Measurements from ENCODE around the gene SIRT2. TPM values are rescaled to one million over a fixed set of nuclear protein-coding genes. Genes with fewer than 3 reads are reported as not detected.

The SIRT2 gene
- total RNA-seq, 5 donors from 2014 or later (not counting 1 experiment from before 2014, with no cell fraction given): 50.7 to 67.6 (median 55.6) TPM

- no peaks in the 10 kb centered on the region for H3K9me3 Mint-ChIP-seq
- Histone ChIP-seq H3K4me3 (ENCODE audit: control insufficient read depth in 1 of 2, extremely low read depth in 1 of 2, low read length in 1 of 2) (peak overlapping the region in 1 of 2 donors; percentile 5), H3K36me3 (ENCODE audit: control insufficient read depth in 2 of 2, extremely low read depth in 1 of 2, insufficient read depth in 1 of 2, low read length in 1 of 2) (peaks cover 3 to 33% of the 10 kb centered on the region in 2 donors), H3K4me1 (ENCODE audit: control insufficient read depth in 1 of 2, extremely low read depth in 1 of 2, insufficient read depth in 2 of 2, low read length in 2 of 2) (peaks cover 0 to 11% of the 10 kb centered on the region in 2 experiments), H3K27ac (ENCODE audit: low read length) (peak overlapping the region; percentile 41), H3K9me3 (no peaks in the 10 kb centered on the region), H3K27me3 (replicated peaks in 1 of 2; ENCODE audit: control insufficient read depth in 2 of 2, extremely low read depth in 1 of 2, insufficient read depth in 2 of 2, low read length in 1 of 2) (peaks cover 0 to 15% of the 10 kb centered on the region in 2 experiments)
- WGBS (ENCODE audit: insufficient coverage): 26% methylated on average over 4 of the region's 10 CpGs
- POLR2A ChIA-PET: no interaction called here
- peak overlapping the region in 1 of 3 donors; percentile 38 for H3K4me3 Mint-ChIP-seq
- H3K27ac Mint-ChIP-seq: peak overlapping the region in 1 of 2 donors; percentile 75
- peak; percentile 28 to 66 (median 54) for ATAC-seq (replicated peaks in 1 of 4)
- peaks cover 29% of the 10 kb centered on the region for H3K36me3 Mint-ChIP-seq
- DNase-seq: peak in 9 of 35 experiments; percentile 10 to 32 (median 16)
- no peaks in the 10 kb centered on the region for H3K27me3 Mint-ChIP-seq
- peaks cover 12 to 20% (median 17%) of the 10 kb centered on the region in 3 donors for H3K4me1 Mint-ChIP-seq
- CTCF ChIA-PET: no interaction called here
Measured at GRCh38 chr19:38908911-38909310, 9.5 kb upstream of the SIRT2 start.

- peak overlapping the region in 1 of 3 donors; percentile 11 for H3K4me3 Mint-ChIP-seq
- H3K36me3 Mint-ChIP-seq: peaks cover 33% of the 10 kb centered on the region
- ChIA-PET POLR2A (interaction anchor here in 1 of 2 donors (0.7 kb wide), 1 partner anchor 150 kb away, joined by 6 read pairs; no protein-coding TSS in a partner anchor), CTCF (no interaction called here)
- H3K9me3 Mint-ChIP-seq: no peaks in the 10 kb centered on the region
- Histone ChIP-seq H3K4me1 (ENCODE audit: control insufficient read depth in 1 of 2, extremely low read depth in 1 of 2, insufficient read depth in 2 of 2, low read length in 2 of 2) (peaks cover 0 to 11% of the 10 kb centered on the region in 2 experiments), H3K27me3 (replicated peaks in 1 of 2; ENCODE audit: control insufficient read depth in 2 of 2, extremely low read depth in 1 of 2, insufficient read depth in 2 of 2, low read length in 1 of 2) (peaks cover 0 to 15% of the 10 kb centered on the region in 2 experiments), H3K27ac (ENCODE audit: low read length) (no peak overlapping the region), H3K36me3 (ENCODE audit: control insufficient read depth in 2 of 2, extremely low read depth in 1 of 2, insufficient read depth in 1 of 2, low read length in 1 of 2) (peaks cover 3 to 33% of the 10 kb centered on the region in 2 donors), H3K4me3 (ENCODE audit: control insufficient read depth in 1 of 2, extremely low read depth in 1 of 2, low read length in 1 of 2) (no peak overlapping the region), H3K9me3 (no peaks in the 10 kb centered on the region)
- no peaks in the 10 kb centered on the region for H3K27me3 Mint-ChIP-seq
- no peak for DNase-seq
- peak overlapping the region in 1 of 2 donors; percentile 16 for H3K27ac Mint-ChIP-seq
- peaks cover 15 to 20% (median 20%) of the 10 kb centered on the region in 3 donors for H3K4me1 Mint-ChIP-seq
- WGBS (ENCODE audit: insufficient coverage): 98% methylated on average over 11 of the region's 12 CpGs
- ATAC-seq (replicated peaks in 1 of 4): no peak
Measured at GRCh38 chr19:38907670-38908069, 8.3 kb upstream of the SIRT2 start.

GRCh38 chr19:38907227-38907626, 7.8 kb upstream of the SIRT2 start:
- CTCF ChIA-PET: no interaction called here
- peaks cover 16 to 21% (median 19%) of the 10 kb centered on the region in 3 donors for H3K4me1 Mint-ChIP-seq
- peaks cover 0 to 11% of the 10 kb centered on the region in 2 experiments for H3K4me1 ChIP-seq (ENCODE audit: control insufficient read depth in 1 of 2, extremely low read depth in 1 of 2, insufficient read depth in 2 of 2, low read length in 2 of 2)
- ATAC-seq (replicated peaks in 1 of 4) (no peak), DNase-seq (no peak)
- no peaks in the 10 kb centered on the region for H3K9me3 ChIP-seq
- no peaks in the 10 kb centered on the region for H3K27me3 Mint-ChIP-seq
- peaks cover 0 to 12% of the 10 kb centered on the region in 2 experiments for H3K27me3 ChIP-seq (replicated peaks in 1 of 2; ENCODE audit: control insufficient read depth in 2 of 2, extremely low read depth in 1 of 2, insufficient read depth in 2 of 2, low read length in 1 of 2)
- H3K27ac ChIP-seq (ENCODE audit: low read length): no peak overlapping the region
- peak overlapping the region in 1 of 3 donors; percentile 11 for H3K4me3 Mint-ChIP-seq
- no peak overlapping the region for H3K27ac Mint-ChIP-seq
- peaks cover 3 to 33% of the 10 kb centered on the region in 2 donors for H3K36me3 ChIP-seq (ENCODE audit: control insufficient read depth in 2 of 2, extremely low read depth in 1 of 2, insufficient read depth in 1 of 2, low read length in 1 of 2)
- H3K4me3 ChIP-seq (ENCODE audit: control insufficient read depth in 1 of 2, extremely low read depth in 1 of 2, low read length in 1 of 2): no peak overlapping the region
- no peaks in the 10 kb centered on the region for H3K9me3 Mint-ChIP-seq
- 98% methylated on average over 29 of the region's 29 CpGs for WGBS (ENCODE audit: insufficient coverage)
- H3K36me3 Mint-ChIP-seq: peaks cover 33% of the 10 kb centered on the region
- POLR2A ChIA-PET: no interaction called here

GRCh38 chr19:38905620-38906019, 6.2 kb upstream of the SIRT2 start:
- peaks cover 0 to 2% of the 10 kb centered on the region in 2 experiments for H3K27me3 ChIP-seq (replicated peaks in 1 of 2; ENCODE audit: control insufficient read depth in 2 of 2, extremely low read depth in 1 of 2, insufficient read depth in 2 of 2, low read length in 1 of 2)
- DNase-seq (no peak), ATAC-seq (replicated peaks in 1 of 4) (no peak)
- no peak overlapping the region for H3K27ac Mint-ChIP-seq
- H3K4me3 ChIP-seq (ENCODE audit: control insufficient read depth in 1 of 2, extremely low read depth in 1 of 2, low read length in 1 of 2): no peak overlapping the region
- H3K4me1 Mint-ChIP-seq: peaks cover 29 to 35% (median 30%) of the 10 kb centered on the region in 3 donors
- no peaks in the 10 kb centered on the region for H3K9me3 Mint-ChIP-seq
- H3K9me3 ChIP-seq: no peaks in the 10 kb centered on the region
- CTCF ChIA-PET: interaction anchor here in 1 of 2 donors (0.7 kb wide), 2 partner anchors 14 to 51 kb away, joined by 4 to 5 read pairs; no protein-coding TSS in a partner anchor
- no peak overlapping the region for H3K4me3 Mint-ChIP-seq
- H3K27ac ChIP-seq (ENCODE audit: low read length): no peak overlapping the region
- 100% methylated on average over 4 of the region's 4 CpGs for WGBS (ENCODE audit: insufficient coverage)
- POLR2A ChIA-PET: interaction anchor here in 1 of 2 donors (0.5 to 0.6 kb wide), 2 partner anchors 11 to 92 kb away, joined by 3 to 4 read pairs; no protein-coding TSS in a partner anchor
- H3K4me1 ChIP-seq (ENCODE audit: control insufficient read depth in 1 of 2, extremely low read depth in 1 of 2, insufficient read depth in 2 of 2, low read length in 2 of 2): peaks cover 4 to 19% of the 10 kb centered on the region in 2 experiments
- peaks cover 33% of the 10 kb centered on the region for H3K36me3 Mint-ChIP-seq
- H3K27me3 Mint-ChIP-seq: no peaks in the 10 kb centered on the region
- H3K36me3 ChIP-seq (ENCODE audit: control insufficient read depth in 2 of 2, extremely low read depth in 1 of 2, insufficient read depth in 1 of 2, low read length in 1 of 2): peaks cover 3 to 33% of the 10 kb centered on the region in 2 donors

GRCh38 chr19:38904581-38905539, 5.4 kb upstream of the SIRT2 start:
- no peaks in the 10 kb centered on the region for H3K9me3 ChIP-seq
- peaks cover 33% of the 10 kb centered on the region for H3K36me3 Mint-ChIP-seq
- no peak overlapping the region for H3K27ac ChIP-seq (ENCODE audit: low read length)
- no peak overlapping the region for H3K4me3 ChIP-seq (ENCODE audit: control insufficient read depth in 1 of 2, extremely low read depth in 1 of 2, low read length in 1 of 2)
- no peaks in the 10 kb centered on the region for H3K27me3 Mint-ChIP-seq
- no peak overlapping the region for H3K4me3 Mint-ChIP-seq
- peaks cover 6 to 19% of the 10 kb centered on the region in 2 experiments for H3K4me1 ChIP-seq (ENCODE audit: control insufficient read depth in 1 of 2, extremely low read depth in 1 of 2, insufficient read depth in 2 of 2, low read length in 2 of 2)
- H3K36me3 ChIP-seq (ENCODE audit: control insufficient read depth in 2 of 2, extremely low read depth in 1 of 2, insufficient read depth in 1 of 2, low read length in 1 of 2): peaks cover 3 to 33% of the 10 kb centered on the region in 2 donors
- WGBS (ENCODE audit: insufficient coverage): 91% methylated on average over 25 of the region's 35 CpGs
- H3K27me3 ChIP-seq (replicated peaks in 1 of 2; ENCODE audit: control insufficient read depth in 2 of 2, extremely low read depth in 1 of 2, insufficient read depth in 2 of 2, low read length in 1 of 2): no peaks in the 10 kb centered on the region
- H3K4me1 Mint-ChIP-seq: peaks cover 35 to 41% (median 35%) of the 10 kb centered on the region in 3 donors
- no peaks in the 10 kb centered on the region for H3K9me3 Mint-ChIP-seq
- ATAC-seq (replicated peaks in 1 of 4) (no peak), DNase-seq (no peak)
- CTCF ChIA-PET: interaction anchor here in 1 of 2 donors (0.5 to 0.6 kb wide), 2 partner anchors 23 to 271 kb away, joined by 3 to 5 read pairs; no protein-coding TSS in a partner anchor
- peak overlapping the region in 1 of 2 donors; percentile 19 for H3K27ac Mint-ChIP-seq
- POLR2A ChIA-PET: interaction anchor here in 1 of 2 donors (0.5 kb wide), 1 partner anchor 91 kb away, joined by 4 read pairs; no protein-coding TSS in a partner anchor

- H3K27ac ChIP-seq (ENCODE audit: low read length): no peak overlapping the region
- no CpG with 5 or more reads among the region's 1 CpG for WGBS (ENCODE audit: insufficient coverage)
- H3K4me3 Mint-ChIP-seq: peak overlapping the region in 2 of 3 donors; percentile 54 to 86
- H3K36me3 Mint-ChIP-seq: peaks cover 14% of the 10 kb centered on the region
- H3K4me1 Mint-ChIP-seq: peaks cover 45 to 49% (median 48%) of the 10 kb centered on the region in 3 donors
- H3K27ac Mint-ChIP-seq: no peak overlapping the region
- no peaks in the 10 kb centered on the region for H3K9me3 Mint-ChIP-seq
- peaks cover 3 to 19% of the 10 kb centered on the region in 2 donors for H3K36me3 ChIP-seq (ENCODE audit: control insufficient read depth in 2 of 2, extremely low read depth in 1 of 2, insufficient read depth in 1 of 2, low read length in 1 of 2)
- DNase-seq: no peak
- no peaks in the 10 kb centered on the region for H3K27me3 Mint-ChIP-seq
- H3K4me3 ChIP-seq (ENCODE audit: control insufficient read depth in 1 of 2, extremely low read depth in 1 of 2, low read length in 1 of 2): no peak overlapping the region
- ATAC-seq (replicated peaks in 1 of 4): no peak
- peaks cover 9 to 28% of the 10 kb centered on the region in 2 experiments for H3K4me1 ChIP-seq (ENCODE audit: control insufficient read depth in 1 of 2, extremely low read depth in 1 of 2, insufficient read depth in 2 of 2, low read length in 2 of 2)
- no peaks in the 10 kb centered on the region for H3K27me3 ChIP-seq (replicated peaks in 1 of 2; ENCODE audit: control insufficient read depth in 2 of 2, extremely low read depth in 1 of 2, insufficient read depth in 2 of 2, low read length in 1 of 2)
- CTCF ChIA-PET: no interaction called here
- POLR2A ChIA-PET: interaction anchor here (0.6 to 2.5 kb wide), 2 partner anchors 28 to 532 kb away, joined by 5 to 11 read pairs; partner anchors contain the start of genes MRPS12 (in 1 of the 2) and SARS2 (in 1 of the 2)
- no peaks in the 10 kb centered on the region for H3K9me3 ChIP-seq
Measured at GRCh38 chr19:38901683-38902082, 2.3 kb upstream of the SIRT2 start.

Data from T-cell (primary cell).